Vagina (tissue), 2 donors: ENCODE results near the gene GALNT4.

Experiments used
- CTCF ChIP-seq, 3 experiments: fragments of 450-650 bp in 2 of 3; fragments of 200-600 bp in 1 of 3; sonication (generic) in 1 of 3; IDR thresholded peaks; one replicate each; pipeline ENCODE4 v1.5.1; 2017 to 2019; ENCODE audit warnings: antibody characterized with exemption in 3 of 3, mild to moderate bottlenecking in 2 of 3, moderate library complexity in 2 of 3
- POLR2A ChIP-seq, 2 donors: fragments of 450-650 bp; IDR thresholded peaks; one replicate each; pipeline ENCODE4 v1.6.1; 2017; ENCODE audit warnings: antibody characterized with exemption in 2 of 2, mild to moderate bottlenecking in 2 of 2, moderate library complexity in 2 of 2

GRCh38 chr12:89492883-89493282 lies 31.7 kb downstream of the GALNT4 start:
- TF ChIP-seq CTCF (IDR thresholded peaks at IDR 0.05) (no peak), POLR2A (IDR thresholded peaks at IDR 0.05) (no peak)
